Erythroblast (primary cell): ENCODE data around the gene CFAP97D1.

Experiments used
- GATA1 ChIP-seq: IDR thresholded peaks from 2 replicates; pipeline ENCODE4 v1.6.1; 2011; ENCODE audit warnings: low read depth, mild to moderate bottlenecking, control low read depth, low read length, moderate library complexity
- POLR2A ChIP-seq: IDR thresholded peaks from 2 replicates; pipeline ENCODE4 v1.6.1; 2011; ENCODE audit warnings: mild to moderate bottlenecking, low read length

DNA sequence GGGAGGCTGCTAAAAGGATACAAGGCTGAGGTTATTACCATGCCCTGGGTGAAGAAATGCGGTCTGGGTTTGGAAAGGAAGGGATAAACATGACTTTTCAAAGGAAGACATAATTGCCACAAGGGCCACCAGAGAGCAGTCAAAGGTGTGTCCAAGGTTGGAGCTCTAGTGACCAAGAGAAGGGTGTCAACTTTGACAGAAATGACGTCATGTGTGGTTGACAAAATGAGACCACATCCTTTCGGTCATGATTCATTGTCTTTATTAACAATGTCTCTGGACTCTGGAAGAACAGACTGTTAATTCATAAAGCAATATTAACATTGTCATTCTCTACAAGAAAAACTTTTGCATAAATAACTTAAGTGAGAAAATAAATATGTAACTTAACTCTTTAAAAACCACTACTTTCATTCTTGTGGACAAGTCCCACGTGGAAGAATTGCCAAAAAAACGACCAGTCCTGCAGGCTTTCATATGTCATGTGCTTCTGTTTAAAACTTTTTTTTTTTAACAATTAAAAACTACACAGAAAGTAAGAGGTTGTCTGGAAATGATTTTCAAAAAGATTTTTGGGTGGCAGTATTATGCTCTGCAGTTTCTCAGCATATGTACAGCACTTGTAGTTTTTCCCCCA, 26.6 kb upstream of the CFAP97D1 start:
- TF ChIP-seq POLR2A (no peak), GATA1 (no peak)
